ENCODE data around the gene NUDT19. TPM values are rescaled to one million over a fixed set of nuclear protein-coding genes. Genes with fewer than 3 reads are reported as not detected.

NUDT19 gene
- total and polyA plus RNA-seq, 9 of the 15 experiments (the other 6 are each of a cell fraction or from before 2014, with no cell fraction given), result 9.6 to 38.6 (median 14.4) TPM

- Histone ChIP-seq H4K20me1 (replicated peaks; ENCODE audit: control insufficient read depth, insufficient read depth, low read length) (0 out of 2 replicates have a peak, but pooled peaks cover 4% of the 10 kb centered on the region), H3K9me3 (replicated peaks; ENCODE audit: control insufficient read depth, insufficient read depth, low read depth, low read length) (no peaks in the 10 kb centered on the region), H3K79me2 (ENCODE audit: control insufficient read depth, insufficient read depth, low read length) (peaks cover 22% of the 10 kb centered on the region), H3K36me3 (ENCODE audit: control insufficient read depth, insufficient read depth, low read length) (peaks cover 77% of the 10 kb centered on the region; the same call in 2 of the 3 replicates), H3K4me2 (ENCODE audit: insufficient read depth, low read length) (no peak overlapping the region), H3K4me3 (no peak overlapping the region), H3K4me1 (replicated peaks in 1 of 2; ENCODE audit: control insufficient read depth in 2 of 2, insufficient read depth in 2 of 2, low read length in 2 of 2) (no peaks in the 10 kb centered on the region), H3K27ac (ENCODE audit: extremely low read depth, low read depth, low read length) (no peak overlapping the region), H2AFZ (ENCODE audit: low read depth, low read length) (no peak overlapping the region), H3K9ac (ENCODE audit: insufficient read depth in 1 of 2, low read depth in 2 of 2, low read length in 2 of 2) (no peak overlapping the region), H3K27me3 (ENCODE audit: control insufficient read depth in 2 of 2, insufficient read depth in 2 of 2, low read length in 2 of 2) (no peaks in the 10 kb centered on the region), H3K9me1 (ENCODE audit: control insufficient read depth, insufficient read depth, low read length) (no peaks in the 10 kb centered on the region)
- POLR2A ChIA-PET, result interaction anchor here (0.6 kb wide), 1 partner anchor 70 kb away, joined by 3 read pairs; no protein-coding TSS in a partner anchor
- in situ Hi-C loops (cut with MboI), result no loop called here
- 96% methylated on average over 12 of the region's 12 CpGs for WGBS (ENCODE audit: insufficient coverage, low coverage, missing lambda C conversion rate)
- CTCF ChIA-PET (ENCODE audit: low intra/inter-chr PET ratio), result no interaction called here
- BruUV-seq (replicated peaks), result no TSS peak
- FAIRE-seq, result no peak
- no peak for ATAC-seq
- TF ChIP-seq CBX2 (IDR thresholded peaks at IDR 0.05; ENCODE audit: insufficient read depth, low read length, poor library complexity, severe bottlenecking) (no peak), SPI1 (IDR thresholded peaks at IDR 0.05; ENCODE audit: borderline replicate concordance, low read depth, low read length) (no peak), PKNOX1 (IDR thresholded peaks at IDR 0.05) (no peak), ZNF77 (CRISPR knock-in tag; IDR thresholded peaks at IDR 0.05) (no peak), PHF20 (IDR thresholded peaks at IDR 0.05; ENCODE audit: partially characterized antibody) (no peak), MGA (IDR thresholded peaks at IDR 0.05) (no peak), CAMTA2 (CRISPR knock-in tag; conservative IDR thresholded peaks at IDR 0.05) (no peak), ZNF41 (CRISPR knock-in tag; conservative IDR thresholded peaks at IDR 0.05) (no peak)
- no peak for DNase-seq (ENCODE audit: extremely low read depth in 1 of 4, low spot score in 3 of 4)
- intact Hi-C loops (cut with micrococcal nuclease), result no loop called here
Observed at GRCh38 chr19:32652894-32653598, 38.6 kb upstream of the NUDT19 start.

Data from K562 (cell line).